Measurements from ENCODE around the gene PCCA.
"Not testable (repeated sequence)": the region's sequence is repeated elsewhere in the genome, so short reads cannot be mapped to it uniquely, and the experiment has no call there.

The PCCA gene

DNA sequence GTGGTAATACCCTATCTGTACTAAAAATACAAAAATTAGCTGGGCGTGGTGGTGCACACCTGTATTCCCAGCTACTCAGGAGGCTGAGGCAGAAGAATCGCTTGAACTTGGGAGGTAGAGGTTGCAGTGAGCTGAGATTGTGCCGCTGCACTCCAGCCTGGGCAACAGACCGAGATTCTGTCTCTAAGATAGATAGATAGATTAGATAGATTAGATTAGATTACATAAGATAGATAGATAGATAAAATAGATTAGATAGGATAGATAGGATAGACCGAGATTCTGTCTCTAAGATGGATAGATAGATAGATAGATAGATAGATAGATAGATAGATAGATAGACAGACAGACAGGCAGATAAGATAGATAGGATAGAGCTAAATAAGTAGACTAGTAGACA, 435.8 kb downstream of the PCCA start:
- DNase-seq (ENCODE audit: low read depth in 3 of 3), result not testable (repeated sequence)

- no peak for DNase-seq (ENCODE audit: low read depth in 3 of 3)
These were observed 436.8 kb downstream of the PCCA start for GRCh38 chr13:100525453-100526317.

DNA sequence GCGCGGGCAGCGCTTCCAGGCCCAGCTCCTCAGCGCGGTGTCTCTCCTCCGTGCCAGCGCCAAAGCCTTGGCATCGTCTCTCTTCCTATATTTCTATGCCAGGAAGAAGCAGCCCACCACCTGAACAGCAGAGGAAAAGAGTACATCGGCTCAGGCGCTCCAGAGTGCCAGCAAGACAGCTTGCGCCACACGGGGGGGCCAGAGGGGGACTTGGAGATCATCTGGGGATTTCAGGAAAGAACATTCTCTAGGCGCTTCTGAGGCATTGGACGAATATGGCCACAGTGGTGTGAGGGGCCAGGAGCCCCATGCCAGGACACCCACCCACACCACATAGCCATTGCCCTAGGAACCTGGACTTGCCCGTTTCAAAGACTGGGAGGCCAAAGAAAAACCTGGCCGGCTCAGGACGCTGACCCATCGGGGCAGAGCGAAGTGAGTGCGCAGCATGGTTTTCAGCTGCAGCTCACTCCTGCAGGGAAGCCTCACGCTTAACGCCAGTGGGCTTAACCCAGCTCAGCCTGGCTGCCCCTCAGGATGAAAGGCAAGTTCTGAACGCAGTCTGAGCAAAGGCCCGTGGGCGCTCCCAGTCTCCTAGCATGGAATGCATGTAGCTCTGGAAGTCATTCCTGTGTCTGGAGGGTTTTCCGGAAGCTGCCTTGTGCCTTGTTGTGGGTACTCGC, 437.6 kb downstream of the PCCA start:
- no peak for DNase-seq (ENCODE audit: low read depth in 3 of 3)

GRCh38 chr13:100527644-100528043, 438.8 kb downstream of the PCCA start:
- no peak for DNase-seq (ENCODE audit: low read depth in 3 of 3)

DNA sequence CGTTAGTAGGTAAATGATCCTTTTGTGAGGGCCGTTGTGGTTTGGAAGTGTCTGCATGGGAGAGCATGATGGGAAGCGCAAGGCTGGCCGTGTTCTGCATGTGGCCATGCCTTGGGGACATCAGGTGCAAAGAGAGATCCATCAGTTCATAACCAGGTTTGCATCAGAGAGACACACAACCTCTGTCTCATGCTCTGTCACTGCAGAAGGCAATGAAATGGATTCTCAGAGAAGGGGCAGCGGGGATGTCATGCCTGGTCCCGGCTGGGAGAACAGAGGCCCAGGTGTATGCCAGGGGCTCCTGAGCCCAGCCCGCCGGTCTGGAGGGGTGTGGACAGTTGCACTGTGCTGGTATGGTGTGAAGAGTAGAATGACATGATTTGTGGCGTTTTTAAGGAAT, 439.5 kb downstream of the PCCA start:
- no peak for DNase-seq (ENCODE audit: low read depth in 3 of 3)

- DNase-seq (ENCODE audit: low read depth in 3 of 3), result no peak
These were observed 439.9 kb downstream of the PCCA start for GRCh38 chr13:100528820-100529219.

GRCh38 chr13:100529666-100530377, 440.9 kb downstream of the PCCA start:
- no peak for DNase-seq (ENCODE audit: low read depth in 3 of 3)

- no peak for DNase-seq (ENCODE audit: low read depth in 3 of 3)
These were observed 441.8 kb downstream of the PCCA start for GRCh38 chr13:100530671-100531213.

GRCh38 chr13:100532090-100532766, 443.3 kb downstream of the PCCA start:
- no peak for DNase-seq (ENCODE audit: low read depth in 3 of 3)

DNA sequence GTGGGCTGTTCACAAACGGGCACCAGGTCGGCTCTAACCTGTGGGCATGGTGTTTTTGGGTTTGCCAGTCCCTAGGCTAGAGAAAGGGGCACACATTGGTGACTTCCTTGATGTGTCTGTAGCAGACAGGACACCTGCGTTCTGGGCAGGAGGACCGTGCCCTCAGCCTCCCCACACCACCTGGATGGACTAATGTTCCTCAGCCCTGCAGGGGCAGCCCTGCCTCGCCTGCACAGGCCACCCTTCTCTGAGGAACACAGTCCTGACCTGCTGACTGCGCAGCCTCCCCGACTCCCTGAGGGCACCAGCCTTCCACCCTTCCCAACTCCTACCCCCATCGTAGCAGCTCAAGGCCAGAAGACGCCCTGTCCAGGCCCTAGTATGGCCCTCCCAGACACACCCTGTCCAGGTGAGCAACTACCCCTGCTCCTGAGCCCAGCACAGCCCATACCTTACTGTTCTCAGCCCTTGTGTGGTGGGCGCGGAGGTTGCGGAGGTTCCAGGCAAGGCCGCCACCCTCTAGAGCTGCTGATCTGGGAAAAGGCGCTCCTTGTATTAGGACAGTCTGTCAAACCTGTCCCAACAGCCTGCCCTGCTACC, 444.0 kb downstream of the PCCA start:
- no peak for DNase-seq (ENCODE audit: low read depth in 3 of 3)

DNA sequence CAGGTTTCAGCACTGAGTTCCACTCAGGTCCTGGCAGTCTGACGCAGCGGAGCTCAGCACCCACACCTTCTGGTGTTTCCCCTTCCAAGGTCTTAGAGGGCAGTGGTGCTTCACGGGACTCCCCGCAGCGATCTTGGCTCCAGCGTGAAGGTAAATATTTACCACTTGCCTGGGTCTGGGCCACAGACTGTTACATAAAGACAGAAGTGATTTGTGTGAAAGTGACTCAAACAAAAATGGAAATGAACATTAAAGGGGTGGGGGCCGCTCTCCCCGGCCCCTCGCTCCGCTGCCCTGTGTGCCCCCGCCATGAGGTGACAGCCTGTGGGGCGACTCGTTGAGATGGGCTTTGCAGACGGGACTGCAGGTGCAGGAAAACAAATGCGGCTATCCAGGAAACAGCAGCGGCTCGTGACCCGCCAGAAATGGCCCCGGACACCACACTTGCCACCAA, 444.7 kb downstream of the PCCA start:
- no peak for DNase-seq (ENCODE audit: low read depth in 3 of 3)

GRCh38 chr13:100534147-100534843, 445.4 kb downstream of the PCCA start:
- DNase-seq (ENCODE audit: low read depth in 3 of 3), result no peak

- DNase-seq (ENCODE audit: low read depth in 3 of 3), result no peak
These were observed 446.0 kb downstream of the PCCA start for GRCh38 chr13:100534911-100535310.

- no peak for DNase-seq (ENCODE audit: low read depth in 3 of 3)
These were observed 446.7 kb downstream of the PCCA start for GRCh38 chr13:100535426-100536135.

DNA sequence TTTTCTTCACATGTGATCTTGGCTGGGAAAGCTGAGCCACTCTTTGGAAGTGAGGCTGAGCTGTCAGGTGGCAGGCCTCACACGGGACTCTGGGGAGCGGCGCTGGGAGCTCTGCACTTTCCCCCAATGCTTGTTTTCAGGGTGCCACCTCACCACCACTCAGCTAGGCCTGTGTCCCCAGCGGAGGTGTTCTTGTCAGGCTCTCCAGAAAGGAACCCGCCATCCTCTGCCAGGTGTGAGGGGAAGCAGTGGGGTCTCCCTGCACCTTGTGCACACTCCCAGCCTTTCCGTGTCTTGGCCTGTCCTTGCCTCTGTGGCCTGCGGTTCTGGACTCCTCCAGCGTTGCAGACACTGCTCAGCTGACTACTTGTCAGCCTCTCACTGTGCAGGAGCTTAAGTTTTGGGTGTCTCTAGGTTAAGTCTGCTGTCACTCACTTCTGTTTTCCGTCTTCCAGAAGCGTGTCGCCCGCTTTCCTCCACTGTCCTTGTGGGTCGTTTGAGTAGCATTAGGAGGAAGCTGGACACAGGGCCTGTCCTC, 447.8 kb downstream of the PCCA start:
- no peak for DNase-seq (ENCODE audit: low read depth in 3 of 3)

- no peak for DNase-seq (ENCODE audit: low read depth in 3 of 3)
These were observed 448.6 kb downstream of the PCCA start for GRCh38 chr13:100537486-100537885.

- DNase-seq (ENCODE audit: low read depth in 3 of 3), result no peak
These were observed 449.1 kb downstream of the PCCA start for GRCh38 chr13:100537951-100538462.

GRCh38 chr13:100540621-100541020, 451.7 kb downstream of the PCCA start:
- no peak for DNase-seq (ENCODE audit: low read depth in 3 of 3)

Measured in stimulated activated CD4-positive, alpha-beta T cell treated with anti-CD3 and anti-CD28 coated beads, TNF-alpha, amount 100 ng/mL, for 24 hours (primary cell).